NCI-H1092 (cell line): Measurements from ENCODE around the gene HTR3A.

Source experiments
- DNase-seq: peaks from one replicate; lab custom pipeline; 2025; lab: John Stamatoyannopoulos, UW

HTR3A gene

DNA sequence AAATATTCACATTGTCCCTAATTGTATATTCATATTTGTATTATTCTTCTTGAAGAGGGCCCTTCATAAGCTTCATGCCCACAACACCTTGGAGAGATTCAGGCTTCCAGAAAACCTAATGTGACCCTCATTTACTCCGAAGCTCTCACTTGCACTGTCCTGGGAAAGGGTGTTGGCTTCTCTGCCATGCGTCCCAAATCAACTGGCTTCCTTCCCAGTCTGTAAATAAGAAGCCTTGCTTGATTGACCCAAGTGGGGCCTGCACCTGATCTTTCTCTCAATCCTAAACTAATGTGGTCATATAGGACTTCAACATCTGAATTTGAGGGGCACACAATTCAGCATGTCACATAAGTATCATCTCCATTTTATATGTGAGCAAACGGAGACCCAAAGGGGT is 44.1 kb downstream of the HTR3A start:
- DNase-seq: no peak

DNA sequence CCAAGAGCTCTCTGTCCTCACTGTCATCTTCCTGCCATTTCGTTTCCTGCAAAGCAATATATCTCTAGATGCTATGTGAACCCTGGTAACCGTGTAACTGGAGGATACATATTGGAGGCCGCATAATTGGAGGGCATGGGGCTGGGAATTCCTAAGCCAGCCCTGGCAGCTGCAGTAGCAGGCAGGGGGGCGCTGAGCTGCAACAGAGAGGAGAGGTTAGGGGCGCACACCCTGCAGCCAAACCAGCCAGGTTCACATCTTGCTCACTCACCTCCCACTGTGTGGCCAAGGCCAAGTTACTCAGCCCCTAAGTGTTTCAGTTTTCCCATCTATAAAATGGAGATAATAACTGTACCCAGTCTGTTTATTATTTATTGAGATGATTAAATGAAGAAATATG is 44.7 kb downstream of the HTR3A start:
- DNase-seq: no peak

DNA sequence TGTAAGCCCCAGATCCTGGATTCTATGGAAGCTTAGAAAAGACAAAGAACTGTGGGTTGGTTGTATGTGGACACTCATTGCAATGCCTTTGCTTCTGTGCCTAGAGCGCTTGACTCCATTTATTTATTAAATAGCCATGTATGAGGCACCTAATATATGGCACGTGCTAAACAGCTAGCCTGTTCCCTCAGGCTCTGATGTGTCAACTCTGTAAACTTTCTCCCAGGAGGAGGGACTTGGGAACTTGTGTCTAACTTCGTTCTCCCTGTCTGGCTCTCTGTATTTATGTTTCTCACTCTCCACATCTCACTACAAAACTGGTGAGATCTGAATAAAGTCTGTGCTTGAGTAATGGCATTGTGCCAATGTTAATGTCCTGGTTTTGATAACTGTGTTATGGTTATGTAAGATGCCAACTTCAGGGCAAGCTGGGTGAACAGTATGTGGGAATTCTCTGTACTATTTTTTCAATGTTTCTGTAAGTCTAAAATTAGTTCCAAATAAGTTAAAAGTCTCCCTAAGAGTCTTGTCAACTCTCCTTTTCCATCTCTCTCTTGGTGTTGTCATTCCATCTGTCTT is 50.5 kb downstream of the HTR3A start:
- DNase-seq: no peak

DNA sequence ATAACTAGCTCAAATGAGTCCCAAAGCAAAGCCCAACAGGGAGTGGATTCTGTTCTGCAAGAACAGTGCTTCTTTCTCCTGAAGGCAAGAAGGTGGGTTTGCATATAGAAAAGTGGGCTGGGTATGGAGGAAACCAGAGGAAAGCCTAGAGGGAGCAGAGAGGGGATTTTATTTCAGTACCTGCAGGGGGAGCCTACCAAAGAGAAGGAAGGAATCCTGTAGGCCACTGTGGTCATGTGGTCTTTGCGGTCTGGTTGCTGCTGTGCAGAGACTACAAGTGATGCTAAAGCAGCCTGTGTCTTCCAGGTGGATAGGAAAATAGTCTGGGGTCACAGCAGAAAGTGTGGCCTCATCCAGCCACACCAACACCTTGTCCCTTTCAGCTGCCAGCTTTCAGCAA is 51.4 kb downstream of the HTR3A start:
- DNase-seq: no peak

DNA sequence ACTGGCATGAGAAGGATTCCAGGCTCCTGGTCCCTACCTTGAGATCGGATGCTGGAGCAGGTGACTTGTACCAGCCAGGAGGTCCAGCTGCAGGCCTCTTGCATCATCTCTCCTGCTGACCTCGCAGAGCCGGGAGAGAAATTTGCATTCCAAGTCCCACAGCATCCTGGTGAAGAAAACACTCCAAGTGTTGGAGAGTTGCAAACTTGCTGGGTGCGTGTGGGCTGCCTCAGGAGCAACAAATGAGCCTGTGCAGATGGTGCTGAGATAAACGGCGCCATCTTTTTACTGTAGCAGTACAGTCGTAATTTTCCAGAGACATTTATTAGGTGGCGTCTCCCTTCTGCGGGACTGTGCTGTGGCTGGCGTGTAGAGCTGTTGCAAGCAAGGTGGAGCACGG is 52.5 kb downstream of the HTR3A start:
- DNase-seq: no peak

DNA sequence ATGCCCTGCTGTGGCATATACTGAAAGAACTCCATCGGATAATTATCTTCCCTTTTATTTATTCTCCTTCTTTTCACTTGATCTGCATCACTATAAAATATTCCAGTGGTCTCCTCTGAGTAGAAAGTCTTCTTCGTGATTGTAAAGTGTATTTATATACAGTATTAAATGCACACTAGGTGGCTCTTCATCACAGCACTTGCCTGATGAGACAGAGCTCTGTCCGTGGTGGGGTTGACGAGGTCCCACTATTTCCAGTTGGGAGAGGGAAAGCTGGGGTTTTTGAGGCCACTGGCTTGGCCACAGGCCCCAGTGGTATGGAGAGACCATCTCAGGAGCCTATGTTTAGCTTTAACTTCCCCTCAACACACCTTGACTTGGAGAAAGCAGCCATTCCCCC is 53.0 kb downstream of the HTR3A start:
- no peak for DNase-seq

DNA sequence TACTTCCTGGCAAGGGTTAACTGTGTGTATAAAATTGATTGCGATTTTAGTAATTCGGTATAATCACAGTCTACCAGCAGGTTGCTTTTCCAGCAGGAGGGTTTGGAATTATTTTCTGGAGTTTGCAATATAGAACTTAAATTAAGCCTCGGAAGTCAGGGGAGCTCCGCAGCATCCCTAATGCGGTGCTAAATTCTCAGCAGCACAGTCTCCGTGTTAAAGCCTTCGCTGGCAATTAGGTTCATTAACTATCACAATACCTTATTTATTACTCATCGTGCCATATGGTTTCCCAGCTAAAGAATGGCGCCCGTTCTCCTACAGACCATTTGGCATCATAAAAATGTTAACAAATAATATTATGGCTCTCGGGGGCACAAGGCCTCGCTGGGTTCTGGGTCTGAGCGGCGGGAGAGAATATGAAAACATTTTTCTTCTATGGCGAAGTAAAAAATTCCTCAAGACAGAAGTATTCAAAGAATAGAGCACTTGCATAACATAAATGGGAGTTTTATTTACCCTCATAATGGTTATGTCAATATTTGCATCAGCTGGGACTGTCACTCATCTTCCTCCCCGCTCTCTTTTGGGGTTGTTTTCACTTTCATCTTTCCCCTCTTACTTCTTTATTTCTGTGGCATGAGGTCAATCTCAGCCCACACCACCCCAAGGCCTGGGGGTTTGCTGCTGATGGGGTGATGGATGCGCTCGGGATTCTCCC is 56.5 kb downstream of the HTR3A start:
- no peak for DNase-seq

DNA sequence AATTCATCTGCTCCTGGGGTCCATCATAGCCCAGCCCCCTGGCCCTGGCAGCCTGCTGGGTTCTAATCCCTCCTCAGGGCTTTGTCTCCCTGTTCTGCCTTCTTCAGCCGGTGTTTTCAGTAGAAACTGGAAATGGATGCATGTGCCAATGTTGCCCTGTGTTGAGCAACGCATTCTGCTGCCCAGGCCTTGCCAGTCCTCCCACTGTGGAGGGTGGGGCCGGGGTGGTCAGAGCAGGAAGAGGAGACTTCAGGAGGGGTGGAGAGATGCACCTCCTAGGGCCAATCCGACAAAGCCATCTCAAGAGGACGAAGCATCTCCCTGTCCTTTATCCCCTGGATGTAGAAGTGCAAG is 57.0 kb downstream of the HTR3A start:
- DNase-seq: no peak

DNA sequence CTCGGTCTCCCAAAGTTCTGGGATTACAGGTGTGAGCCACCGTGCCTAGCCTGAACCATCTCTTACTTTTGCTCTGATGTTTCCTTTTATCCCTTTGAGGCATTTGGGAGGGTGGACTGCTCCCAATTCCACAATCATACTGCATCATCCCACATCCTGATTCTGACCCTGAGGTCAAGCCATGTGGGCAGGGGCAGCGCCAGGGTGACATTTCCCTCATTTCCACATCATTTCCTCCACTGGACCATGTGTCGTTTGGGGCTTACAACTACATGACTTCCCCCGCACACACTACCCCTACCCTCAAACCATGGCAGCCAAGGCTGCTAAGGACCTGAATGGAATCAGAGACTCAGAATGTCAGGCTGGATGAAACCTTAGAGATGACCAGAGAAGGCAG is 58.2 kb downstream of the HTR3A start:
- no peak for DNase-seq

DNA sequence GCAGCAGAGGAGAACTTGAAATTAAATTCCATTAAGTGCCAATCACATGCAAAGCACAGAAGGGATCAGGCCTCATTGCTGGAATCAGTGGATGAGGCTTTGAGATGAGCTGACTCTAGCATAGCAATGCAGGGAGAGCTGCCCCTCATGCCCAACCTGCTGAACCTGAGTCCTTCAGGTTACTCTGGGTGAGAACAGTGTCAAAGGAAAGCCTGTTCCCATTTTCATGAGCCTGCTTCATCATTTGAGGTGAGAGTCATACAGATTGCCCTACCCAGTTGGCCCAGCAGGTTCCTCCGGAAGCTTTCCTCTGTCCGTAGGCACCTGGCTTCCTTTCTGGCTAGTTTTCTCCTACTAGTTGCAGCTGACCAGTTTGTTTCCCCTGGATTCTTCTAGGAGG is 58.7 kb downstream of the HTR3A start:
- no peak for DNase-seq

DNA sequence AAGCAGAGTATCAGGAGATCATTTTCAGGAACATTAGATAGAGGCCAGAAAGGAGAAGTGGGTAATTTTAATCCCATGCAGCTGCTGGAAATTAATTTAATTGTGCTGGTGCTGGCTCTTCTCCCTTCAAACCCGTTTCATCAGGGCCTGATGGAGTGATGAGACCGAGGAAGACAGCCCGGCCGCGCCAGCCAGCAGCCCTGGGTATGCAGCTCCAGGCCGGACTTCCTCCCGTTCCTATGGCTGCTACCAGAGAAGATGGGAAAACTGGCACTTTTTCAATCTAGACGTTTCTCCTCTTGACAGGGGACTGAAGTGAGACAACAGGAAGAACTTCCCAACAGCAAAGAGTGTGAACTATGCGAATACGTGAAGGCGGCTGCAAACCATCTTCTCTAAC is 60.0 kb downstream of the HTR3A start:
- no peak for DNase-seq

DNA sequence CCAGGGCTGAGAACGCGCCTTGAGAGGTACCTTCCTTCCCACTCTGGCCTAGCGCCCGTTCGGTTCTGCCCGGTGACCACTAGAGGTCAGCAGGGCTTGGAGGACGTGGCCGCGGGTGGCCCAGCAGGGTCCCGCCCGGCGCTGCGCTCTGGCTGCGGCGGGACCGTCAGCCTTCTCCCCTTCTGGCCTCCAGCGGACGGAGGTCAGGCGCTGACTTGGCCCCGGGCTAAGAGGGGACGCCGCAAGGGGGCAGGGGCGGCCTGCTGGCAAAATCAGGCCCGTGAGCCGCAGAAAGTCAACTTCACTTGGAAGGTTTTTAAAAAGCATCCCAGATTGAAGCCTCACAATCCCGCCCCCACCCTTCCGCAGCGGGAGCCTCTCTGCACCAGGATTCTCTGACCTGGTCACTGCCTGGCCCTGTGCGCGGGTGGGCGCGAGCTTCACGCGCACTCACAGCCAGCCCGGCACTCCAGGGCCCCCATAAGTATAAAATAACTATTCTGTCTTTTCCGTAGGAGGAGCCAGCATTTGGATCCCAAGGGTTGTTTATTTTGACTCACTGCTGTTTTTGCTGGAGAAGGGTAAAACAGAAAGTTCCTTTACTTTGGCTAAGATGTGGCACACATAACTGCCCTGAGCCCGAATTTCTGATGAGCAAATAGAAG is 61.4 kb downstream of the HTR3A start:
- DNase-seq: peak; percentile 52

DNA sequence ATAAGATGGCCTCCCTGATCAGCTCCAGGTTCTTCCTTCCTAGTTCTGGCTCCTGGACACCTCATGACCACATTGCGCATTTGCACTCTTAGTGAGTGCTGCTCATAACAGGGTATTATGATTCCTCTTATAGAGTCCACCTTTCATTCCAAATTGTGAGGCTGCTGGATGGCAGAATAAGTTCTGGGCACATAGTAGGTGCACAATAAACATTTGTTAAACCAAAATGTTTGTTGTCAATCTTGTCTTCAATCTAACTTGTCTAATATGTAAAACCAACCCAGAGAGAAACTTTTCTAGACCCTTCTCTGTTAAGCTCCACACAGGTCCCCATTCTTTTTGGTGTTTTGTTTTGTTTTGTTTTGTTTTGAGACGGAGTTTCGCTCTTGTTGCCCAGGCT is 62.0 kb downstream of the HTR3A start:
- no peak for DNase-seq

DNA sequence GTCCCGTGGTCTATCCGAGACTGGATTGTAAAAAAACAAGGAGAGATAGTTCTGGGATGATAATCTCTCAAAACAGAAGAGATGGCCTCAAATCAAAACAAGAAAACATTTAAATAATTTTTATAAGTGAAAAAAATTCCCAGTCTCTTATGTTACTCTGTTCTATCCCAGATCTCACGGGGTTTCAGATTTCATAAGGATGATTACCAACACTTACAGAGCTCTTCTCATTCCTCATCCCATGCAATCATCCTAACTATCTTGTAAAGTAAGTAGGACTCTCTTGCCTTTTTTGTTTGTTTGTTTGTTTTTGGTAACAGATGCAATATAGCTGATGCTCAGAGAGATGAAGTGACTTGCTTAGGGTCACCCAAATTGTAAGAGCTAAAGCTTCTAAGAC is 64.6 kb downstream of the HTR3A start:
- no peak for DNase-seq
